OCI-LY3 (cell line): Measurements from ENCODE around the gene ITPKB.

Experiments
- H2AFZ ChIP-seq: fragments of 200-600, 300-600 bp; shearing (Covaris generic); 2 replicates; pipeline ENCODE4 v1.6.0; 2014; ENCODE audit warnings: antibody characterized with exemption, low read depth, low read length
- H3K27ac ChIP-seq: fragments of 200-600, 300-600 bp; sonication (generic); 2 replicates; pipeline ENCODE4 v1.5.1; 2014; ENCODE audit warnings: mild to moderate bottlenecking, low read length, moderate library complexity, mixed read lengths
- H3K27me3 ChIP-seq: fragments of 200-600, 300-600 bp; sonication (generic); 2 replicates; pipeline ENCODE4 v1.6.1; 2014; ENCODE audit warnings: low read depth, low read length, mixed read lengths
- H3K36me3 ChIP-seq: fragments of 200-600, 300-600 bp; sonication (generic); replicated peaks from 2 replicates; pipeline ENCODE3; 2014; ENCODE audit warnings: low read depth, low read length, mixed read lengths
- H3K4me1 ChIP-seq: fragments of 300-600, 200-600 bp; sonication (generic); 2 replicates; pipeline ENCODE4 v1.6.1; 2014; ENCODE audit warnings: low read length, mixed read lengths
- H3K4me2 ChIP-seq: fragments of 200-600, 300-600 bp; sonication (generic); 2 replicates; pipeline ENCODE4 v1.6.1; 2014; ENCODE audit warnings: low read length, mixed read lengths
- H3K4me3 ChIP-seq: fragments of 300-600, 200-600 bp; sonication (generic); 2 replicates; pipeline ENCODE4 v1.5.1; 2014; ENCODE audit warnings: antibody characterized with exemption, mild to moderate bottlenecking, low read length, moderate library complexity
- H3K79me2 ChIP-seq: fragments of 300-600, 200-600 bp; shearing (Covaris generic); 2 replicates; pipeline ENCODE4 v1.6.1; 2014; ENCODE audit warnings: mild to moderate bottlenecking, low read length, mixed read lengths
- H3K9ac ChIP-seq: fragments of 300-600, 200-600 bp; shearing (Covaris generic); 2 replicates; pipeline ENCODE4 v1.6.0; 2014; ENCODE audit warnings: mild to moderate bottlenecking, low read length, moderate library complexity
- H3K9me3 ChIP-seq: fragments of 200-600, 300-600 bp; shearing (Covaris generic); 2 replicates; pipeline ENCODE4 v1.6.1; 2014; ENCODE audit warnings: low read length, mixed read lengths; ENCODE audit not compliant: insufficient read depth
- H4K20me1 ChIP-seq: fragments of 200-600, 300-600 bp; sonication (generic); 2 replicates; pipeline ENCODE4 v1.6.1; 2016; ENCODE audit warnings: low read length, mixed read lengths; ENCODE audit not compliant: insufficient read depth
- CTCF ChIP-seq: fragments of 200-600, 300-600 bp; sonication (generic); IDR thresholded peaks from 2 replicates; pipeline ENCODE4 v1.5.1; 2014; ENCODE audit warnings: antibody characterized with exemption, low read length, low read depth
- EZH2phosphoT487 ChIP-seq: fragments of 200-600 bp; shearing (Covaris generic); IDR thresholded peaks from 2 replicates; pipeline ENCODE4 v1.6.1; 2018; ENCODE audit warnings: antibody characterized with exemption, mixed run types, low read depth

The ITPKB gene

GRCh38 chr1:226781937-226782609 is 43.0 kb upstream of the ITPKB start:
- Histone ChIP-seq H3K9me3 (no peaks in the 10 kb centered on the region), H3K4me3 (no peak overlapping the region), H3K36me3 (no peaks in the 10 kb centered on the region), H3K9ac (no peak overlapping the region), H4K20me1 (no peaks in the 10 kb centered on the region), H2AFZ (no peak overlapping the region), H3K27ac (no peak overlapping the region), H3K4me1 (peaks cover 7% of the 10 kb centered on the region), H3K79me2 (no peaks in the 10 kb centered on the region), H3K4me2 (no peak overlapping the region), H3K27me3 (peaks cover 14% of the 10 kb centered on the region; the same call in 1 of the 2 replicates)
- no peak for TF ChIP-seq CTCF
- no peak for TF ChIP-seq EZH2phosphoT487

GRCh38 chr1:226779561-226779960 is 40.5 kb upstream of the ITPKB start:
- no peak overlapping the region for H2AFZ ChIP-seq
- no peaks in the 10 kb centered on the region for H3K36me3 ChIP-seq
- no peak overlapping the region for H3K27ac ChIP-seq
- no peak overlapping the region for H3K4me3 ChIP-seq
- H3K9ac ChIP-seq: no peak overlapping the region
- no peak overlapping the region for H3K4me2 ChIP-seq
- TF ChIP-seq CTCF: no peak
- no peak for TF ChIP-seq EZH2phosphoT487
- H4K20me1 ChIP-seq: no peaks in the 10 kb centered on the region
- H3K9me3 ChIP-seq: no peaks in the 10 kb centered on the region
- no peaks in the 10 kb centered on the region for H3K4me1 ChIP-seq
- peaks cover 13% of the 10 kb centered on the region; the same call in 1 of the 2 replicates for H3K27me3 ChIP-seq
- no peaks in the 10 kb centered on the region for H3K79me2 ChIP-seq

- Histone ChIP-seq H3K4me3 (no peak overlapping the region), H3K27ac (no peak overlapping the region)
Measured at GRCh38 chr1:226778657-226779058, 39.6 kb upstream of the ITPKB start.

GRCh38 chr1:226776975-226777374 is 37.9 kb upstream of the ITPKB start:
- no peak for TF ChIP-seq EZH2phosphoT487
- no peak for TF ChIP-seq CTCF
- Histone ChIP-seq H3K27ac (no peak overlapping the region), H3K4me2 (no peak overlapping the region), H3K79me2 (no peaks in the 10 kb centered on the region), H3K9me3 (no peaks in the 10 kb centered on the region), H2AFZ (no peak overlapping the region), H3K9ac (no peak overlapping the region), H3K27me3 (peaks cover 19% of the 10 kb centered on the region; the same call in 1 of the 2 replicates), H3K36me3 (no peaks in the 10 kb centered on the region), H3K4me1 (peaks cover 13% of the 10 kb centered on the region), H4K20me1 (no peaks in the 10 kb centered on the region), H3K4me3 (no peak overlapping the region)

More at GRCh38 chr1:226778657-226779058, 39.6 kb upstream of the ITPKB start:
- Histone ChIP-seq H3K36me3 (no peaks in the 10 kb centered on the region), H4K20me1 (no peaks in the 10 kb centered on the region), H3K79me2 (no peaks in the 10 kb centered on the region), H2AFZ (no peak overlapping the region), H3K4me1 (no peaks in the 10 kb centered on the region), H3K9me3 (no peaks in the 10 kb centered on the region), H3K9ac (no peak overlapping the region), H3K27me3 (peaks cover 13% of the 10 kb centered on the region; the same call in 1 of the 2 replicates), H3K4me2 (no peak overlapping the region)
- TF ChIP-seq CTCF: no peak
- no peak for TF ChIP-seq EZH2phosphoT487
